ENCODE results near the gene IL21. TPM values are rescaled to one million over a fixed set of nuclear protein-coding genes. Genes with fewer than 3 reads are reported as not detected.
"Not testable (repeated sequence)": the region's sequence is repeated elsewhere in the genome, so short reads cannot be mapped to it uniquely, and the experiment has no call there.

Gene IL21
- total RNA-seq, 1 donor from 2014 or later = not detected

- no peaks in the 10 kb centered on the region for H3K27me3 Mint-ChIP-seq (ENCODE audit: unreplicated experiment)
- peaks cover 3% of the 10 kb centered on the region for H3K9me3 Mint-ChIP-seq (ENCODE audit: unreplicated experiment)
- H3K4me3 Mint-ChIP-seq (ENCODE audit: unreplicated experiment) = no peak overlapping the region
- DNase-seq (ENCODE audit: extremely low spot score, unreplicated experiment) = no peak
- no peak overlapping the region for H3K27ac Mint-ChIP-seq (ENCODE audit: unreplicated experiment)
- no peak for TF ChIP-seq CTCF (IDR thresholded peaks at IDR 0.05)
- peaks cover 23% of the 10 kb centered on the region for H3K4me1 Mint-ChIP-seq (ENCODE audit: unreplicated experiment)
- H3K36me3 Mint-ChIP-seq (ENCODE audit: unreplicated experiment) = peaks cover 1% of the 10 kb centered on the region
Observed at GRCh38 chr4:122661176-122662160, 40.6 kb upstream of the IL21 start.

GRCh38 chr4:122658818-122659295, 38.0 kb upstream of the IL21 start:
- no peaks in the 10 kb centered on the region for H3K27me3 Mint-ChIP-seq (ENCODE audit: unreplicated experiment)
- peaks cover 1% of the 10 kb centered on the region for H3K36me3 Mint-ChIP-seq (ENCODE audit: unreplicated experiment)
- DNase-seq (ENCODE audit: extremely low spot score, unreplicated experiment) = no peak
- H3K9me3 Mint-ChIP-seq (ENCODE audit: unreplicated experiment) = peaks cover 3% of the 10 kb centered on the region
- TF ChIP-seq CTCF (IDR thresholded peaks at IDR 0.05) = no peak
- no peak overlapping the region for H3K27ac Mint-ChIP-seq (ENCODE audit: unreplicated experiment)
- no peak overlapping the region for H3K4me3 Mint-ChIP-seq (ENCODE audit: unreplicated experiment)
- peaks cover 2% of the 10 kb centered on the region for H3K4me1 Mint-ChIP-seq (ENCODE audit: unreplicated experiment)

- H3K27me3 Mint-ChIP-seq (ENCODE audit: unreplicated experiment) = no peaks in the 10 kb centered on the region
- TF ChIP-seq CTCF (IDR thresholded peaks at IDR 0.05) = no peak
- no peak overlapping the region for H3K27ac Mint-ChIP-seq (ENCODE audit: unreplicated experiment)
- H3K36me3 Mint-ChIP-seq (ENCODE audit: unreplicated experiment) = peaks cover 1% of the 10 kb centered on the region
- DNase-seq (ENCODE audit: extremely low spot score, unreplicated experiment) = no peak
- no peak overlapping the region for H3K4me3 Mint-ChIP-seq (ENCODE audit: unreplicated experiment)
- H3K4me1 Mint-ChIP-seq (ENCODE audit: unreplicated experiment) = no peaks in the 10 kb centered on the region
- H3K9me3 Mint-ChIP-seq (ENCODE audit: unreplicated experiment) = peaks cover 3% of the 10 kb centered on the region
Observed at GRCh38 chr4:122658377-122658776, 37.5 kb upstream of the IL21 start.

- Mint-ChIP-seq H3K27ac (ENCODE audit: unreplicated experiment) (no peak overlapping the region), H3K4me3 (ENCODE audit: unreplicated experiment) (no peak overlapping the region), H3K9me3 (ENCODE audit: unreplicated experiment) (peaks cover 3% of the 10 kb centered on the region), H3K27me3 (ENCODE audit: unreplicated experiment) (no peaks in the 10 kb centered on the region), H3K36me3 (ENCODE audit: unreplicated experiment) (peaks cover 1% of the 10 kb centered on the region), H3K4me1 (ENCODE audit: unreplicated experiment) (no peaks in the 10 kb centered on the region)
- DNase-seq (ENCODE audit: extremely low spot score, unreplicated experiment) = no peak
- TF ChIP-seq CTCF (IDR thresholded peaks at IDR 0.05) = no peak
Observed at GRCh38 chr4:122657553-122657952, 36.7 kb upstream of the IL21 start.

GRCh38 chr4:122656583-122656982, 35.7 kb upstream of the IL21 start:
- not testable (repeated sequence) for H3K27me3 Mint-ChIP-seq (ENCODE audit: unreplicated experiment); H3K4me1 Mint-ChIP-seq (ENCODE audit: unreplicated experiment); H3K27ac Mint-ChIP-seq (ENCODE audit: unreplicated experiment); H3K4me3 Mint-ChIP-seq (ENCODE audit: unreplicated experiment); DNase-seq (ENCODE audit: extremely low spot score, unreplicated experiment); H3K36me3 Mint-ChIP-seq (ENCODE audit: unreplicated experiment); H3K9me3 Mint-ChIP-seq (ENCODE audit: unreplicated experiment)
